HCT116 (cell line): ENCODE measurements around the gene KLHDC8B. TPM values are rescaled to one million over a fixed set of nuclear protein-coding genes. Genes with fewer than 3 reads are reported as not detected.

Source experiments
- ATAC-seq: fragments of 200-7000 bp; cut with Tn5 transposase; 2 replicates; pipeline ENCODE4 v1.9.1; 2020; ENCODE audit warnings: mild to moderate bottlenecking, moderate library complexity
- Bru-seq: library from RNA; stranded (reverse); fragments of 400-500 nt; gene quantifications from one replicate; lab custom pipeline; 2021; lab: Mats Ljungman, UMichigan
- BruChase-seq, 2 experiments: library from RNA; stranded (reverse); fragments of 400-500 nt; gene quantifications; one replicate each; lab custom pipeline; 2021; lab: Mats Ljungman, UMichigan
- BruUV-seq: library from RNA; stranded (reverse); fragments of 400-500 nt; replicated peaks from 2 replicates; lab custom pipeline; 2021; lab: Mats Ljungman, UMichigan
- CTCF ChIA-PET: fragments of 300-600 bp; sonication (Branson Sonifier 250); formaldehyde crosslinking; loops from one replicate; lab custom pipeline; 2021; ENCODE audit warnings: antibody characterized with exemption; lab: Charles Lee
- POLR2A ChIA-PET: fragments of 300-600, 350-600 bp; sonication (Branson Sonifier 250); formaldehyde crosslinking; loops from one replicate; lab custom pipeline; 2021; ENCODE audit warnings: antibody characterized with exemption; lab: Charles Lee
- RAD21 ChIA-PET, 2 experiments: fragments of 300-600 bp; sonication (Branson Sonifier 250); formaldehyde crosslinking; loops; one replicate each; lab custom pipeline; 2023; ENCODE audit warnings: low total read pairs in 2 of 2; ENCODE audit not compliant: uncharacterized antibody in 2 of 2, unreplicated experiment in 2 of 2, low non-redundant PET in 1 of 2; lab: Charles Lee
- DNase-seq: peaks from one replicate; pipeline ENCODE4 v3.0.0-alpha.2; 2010; ENCODE audit warnings: low read depth, low spot score
- H2AFZ ChIP-seq: fragments of 200-600 bp; shearing (Covaris generic), sonication (generic); 2 replicates; pipeline ENCODE4 v1.6.1; 2017; ENCODE audit warnings: low read depth, mixed run types, mixed read lengths, antibody characterized with exemption, low read length; ENCODE audit not compliant: poor library complexity, severe bottlenecking
- H3K27ac ChIP-seq: 2 replicates; pipeline ENCODE4 v1.5.1; 2012; ENCODE audit warnings: low read depth, low read length
- H3K27me3 ChIP-seq: fragments of 200-600 bp; sonication (generic); 2 replicates; pipeline ENCODE4 v1.6.1; 2016; ENCODE audit warnings: mixed run types, low read length, mixed read lengths; ENCODE audit not compliant: insufficient read depth
- H3K36me3 ChIP-seq, 2 experiments: fragments of 200-500 bp in 1 of 2; fragments of 200-600 bp in 1 of 2; sonication (Bioruptor generic) in 1 of 2; sonication (generic) in 1 of 2; 2 replicates each; pipeline versions ENCODE4 v1.5.1 to v1.6.1; 2014 to 2016; ENCODE audit warnings: low read length in 2 of 2, inconsistent platforms in 1 of 2, mixed read lengths in 1 of 2, mixed run types in 1 of 2; ENCODE audit not compliant: insufficient read depth in 2 of 2, control insufficient read depth in 1 of 2
- H3K4me1 ChIP-seq, 2 experiments: fragments of 200-600 bp in 1 of 2; sonication (generic) in 1 of 2; 2 replicates each; pipeline versions ENCODE4 v1.5.1 to v1.6.1; 2012 to 2017; ENCODE audit warnings: low read length in 2 of 2, inconsistent platforms in 1 of 2, mild to moderate bottlenecking in 1 of 2, mixed read lengths in 1 of 2, mixed run types in 1 of 2, moderate library complexity in 1 of 2; ENCODE audit not compliant: insufficient read depth in 2 of 2, control insufficient read depth in 1 of 2
- H3K4me2 ChIP-seq: fragments of 200-600 bp; sonication (generic); 2 replicates; pipeline ENCODE4 v1.6.1; 2017; ENCODE audit warnings: mixed run types, low read length, mixed read lengths
- H3K4me3 ChIP-seq, 2 experiments: fragments of 200-600 bp in 1 of 2; sonication (generic) in 1 of 2; replicated peaks in 1 of 2; 2 replicates each; pipeline ENCODE4 v1.5.1; 2011 to 2016; ENCODE audit warnings: low read length in 2 of 2, control low read depth in 1 of 2, low read depth in 1 of 2, mild to moderate bottlenecking in 1 of 2, mixed read lengths in 1 of 2, mixed run types in 1 of 2
- H3K79me2 ChIP-seq: fragments of 200-600 bp; sonication (generic); 2 replicates; pipeline ENCODE4 v1.6.1; 2017; ENCODE audit warnings: mild to moderate bottlenecking, mixed run types, low read length, moderate library complexity, mixed read lengths; ENCODE audit not compliant: insufficient read depth
- H3K9ac ChIP-seq: fragments of 200-600 bp; sonication (generic); 2 replicates; pipeline ENCODE4 v1.6.1; 2016; ENCODE audit warnings: low read length, mixed read lengths
- H3K9me2 ChIP-seq: fragments of 200-600 bp; sonication (generic), shearing (Covaris generic); 2 replicates; pipeline ENCODE4 v1.6.1; 2017; ENCODE audit warnings: mixed run types, mild to moderate bottlenecking, moderate library complexity; ENCODE audit not compliant: insufficient read depth
- H3K9me3 ChIP-seq, 2 experiments: fragments of 200-500 bp in 1 of 2; fragments of 200-600 bp in 1 of 2; sonication (Bioruptor generic) in 1 of 2; sonication (generic) in 1 of 2; 2 replicates each; pipeline ENCODE4 v1.6.1; 2014 to 2017; ENCODE audit warnings: low read length in 2 of 2, mixed read lengths in 2 of 2, inconsistent platforms in 1 of 2, low read depth in 1 of 2, mild to moderate bottlenecking in 1 of 2, mixed run types in 1 of 2, moderate library complexity in 1 of 2; ENCODE audit not compliant: control insufficient read depth in 1 of 2, insufficient read depth in 1 of 2
- H4K20me1 ChIP-seq: fragments of 200-600 bp; sonication (generic), shearing (Covaris generic); 2 replicates; pipeline ENCODE4 v1.6.1; 2017; ENCODE audit warnings: mixed run types, mild to moderate bottlenecking, moderate library complexity; ENCODE audit not compliant: insufficient read depth
- CBX3 ChIP-seq: IDR thresholded peaks from 2 replicates; pipeline ENCODE4 v1.6.1; 2012; ENCODE audit warnings: low read depth
- EGR1 ChIP-seq: IDR thresholded peaks from 2 replicates; pipeline ENCODE4 v1.6.1; 2012; ENCODE audit warnings: low read depth
- EZH2phosphoT487 ChIP-seq: fragments of 200-600 bp; IDR thresholded peaks from 2 replicates; pipeline ENCODE4 v1.6.1; 2018; ENCODE audit warnings: antibody characterized with exemption, borderline replicate concordance
- POLR2A ChIP-seq: IDR thresholded peaks from 2 replicates; pipeline ENCODE4 v1.7.0; 2011; ENCODE audit warnings: borderline replicate concordance; ENCODE audit not compliant: insufficient read depth, insufficient read length; ENCODE audit errors: extremely low read depth
- POLR2AphosphoS5 ChIP-seq: IDR thresholded peaks from 2 replicates; pipeline ENCODE4 v1.6.1; 2011; ENCODE audit warnings: mild to moderate bottlenecking, low read depth, low read length, moderate library complexity
- RAD21 ChIP-seq: IDR thresholded peaks from 2 replicates; pipeline ENCODE4 v1.6.1; 2012; ENCODE audit warnings: low read depth, mild to moderate bottlenecking
- REST ChIP-seq: IDR thresholded peaks from 2 replicates; pipeline ENCODE4 v1.6.1; 2012; ENCODE audit warnings: low read depth
- SIN3A ChIP-seq: IDR thresholded peaks from 2 replicates; pipeline ENCODE4 v1.6.1; 2012; ENCODE audit warnings: low read depth
- TCF7L2 ChIP-seq: IDR thresholded peaks from 2 replicates; pipeline ENCODE4 v1.7.0; 2011; ENCODE audit warnings: borderline replicate concordance, inconsistent platforms; ENCODE audit not compliant: insufficient read depth, insufficient read length; ENCODE audit errors: extremely low read depth
- ZFX ChIP-seq: fragments of 450-650 bp; IDR thresholded peaks from 2 replicates; pipeline ENCODE4 v1.6.1; 2017
- intact Hi-C: fragments of 100-400 bp; cut with micrococcal nuclease; formaldehyde crosslinking; loops from 2 replicates; pipeline ENCODE4 v1.10.0; 2022
- long read RNA-seq: library from polyadenylated mRNA; unstranded; transcript quantifications from one replicate; pipeline ENCODE4 v2.0.0, GENCODE V29; 2021; ENCODE audit not compliant: unreplicated experiment
- polyA plus RNA-seq: library from polyadenylated mRNA; unstranded; fragments of >200 nt; gene quantifications from 2 replicates; pipeline ENCODE4 v1.2.1, GENCODE V29; 2012; ENCODE audit warnings: missing spikeins
- total RNA-seq: library from RNA; stranded (reverse); gene quantifications from one replicate; pipeline ENCODE4 v1.2.1, GENCODE V29; 2021; ENCODE audit not compliant: unreplicated experiment
- TF ChIP-seq, protein P1 (sequence below), 3 experiments: fragments of 200-600 bp in 1 of 3; sonication (generic) in 1 of 3; IDR thresholded peaks in 2 of 3; conservative IDR thresholded peaks in 1 of 3; 2 replicates each; pipeline ENCODE4 v1.5.1; 2012 to 2017; ENCODE audit warnings: low read depth in 2 of 3, low read length in 2 of 3, antibody characterized with exemption in 1 of 3, borderline replicate concordance in 1 of 3, control low read depth in 1 of 3, mild to moderate bottlenecking in 1 of 3, mixed read lengths in 1 of 3, mixed run types in 1 of 3, moderate library complexity in 1 of 3; ENCODE audit not compliant: insufficient read depth in 1 of 3

KLHDC8B gene
- total RNA-seq (10.4 TPM), Bru-seq, nascent RNA (percentile 52 among the genes with signal in this experiment), BruChase-seq, experiment 1, labeled RNA remaining after a 6-hour chase (percentile 60 among the genes with signal in this experiment), BruChase-seq, experiment 2, labeled RNA remaining after a 2-hour chase (percentile 67 among the genes with signal in this experiment)
- polyA plus RNA-seq, result 10.8 and 11.6 TPM in 2 replicates
- long read RNA-seq, partial matches to known transcripts, result 7 of 15 reads
- long read RNA-seq, other reads (novel, unspliced or antisense), result 4 of 15 reads

GRCh38 chr3:49171119-49171774 is at the start of gene KLHDC8B:
KLHDC8B (plus strand) TSS chr3:49171598; CDS start chr3:49172770, 1,172 bp downstream.
- Histone ChIP-seq H3K79me2 (no peaks in the 10 kb centered on the region; the same call in 1 of the 2 replicates), H3K9me2 (no peaks in the 10 kb centered on the region), H2AFZ (no peak within 1 kb of the TSS), H4K20me1 (no peaks in the 10 kb centered on the region), H3K4me1 (peaks cover 18 to 45% of the 10 kb centered on the region in 2 experiments), H3K4me2 (peak within 1 kb of the TSS; percentile 99), H3K9me3 (no peaks in the 10 kb centered on the region), H3K27me3 (no peaks in the 10 kb centered on the region), H3K4me3 (peak within 1 kb of the TSS; percentile 57 to 74), H3K9ac (peak within 1 kb of the TSS; percentile 70), H3K27ac (peak within 1 kb of the TSS; percentile 58), H3K36me3 (no peaks in the 10 kb centered on the region)
- ChIA-PET CTCF (interaction anchor here (0.6 to 2.1 kb wide), 11 partner anchors 9 to 278 kb away, joined by 3 to 18 read pairs (median 5); partner anchors contain the start of genes QRICH1 and USP4), POLR2A (interaction anchor here (0.9 to 1.3 kb wide), 4 partner anchors 11 to 164 kb away, joined by 3 to 5 read pairs (median 4); partner anchors contain the start of genes LAMB2, QRICH1 and WDR6), RAD21 (interaction anchor here (1.0 to 1.2 kb wide), 2 partner anchors 42 to 90 kb away, joined by 3 to 4 read pairs; no protein-coding TSS in a partner anchor)
- DNase-seq (peak; percentile 54), ATAC-seq (peak; percentile 90)
- TF ChIP-seq POLR2AphosphoS5 (peak; percentile 43; the same call in 1 of the 2 replicates), CBX3 (no peak), TCF7L2 (no peak), RAD21 (no peak), POLR2A (peak; percentile 36), REST (no peak), EZH2phosphoT487 (no peak), SIN3A (no peak), ZFX (peak; percentile 47), EGR1 (no peak)
- TF ChIP-seq, protein P1, sequence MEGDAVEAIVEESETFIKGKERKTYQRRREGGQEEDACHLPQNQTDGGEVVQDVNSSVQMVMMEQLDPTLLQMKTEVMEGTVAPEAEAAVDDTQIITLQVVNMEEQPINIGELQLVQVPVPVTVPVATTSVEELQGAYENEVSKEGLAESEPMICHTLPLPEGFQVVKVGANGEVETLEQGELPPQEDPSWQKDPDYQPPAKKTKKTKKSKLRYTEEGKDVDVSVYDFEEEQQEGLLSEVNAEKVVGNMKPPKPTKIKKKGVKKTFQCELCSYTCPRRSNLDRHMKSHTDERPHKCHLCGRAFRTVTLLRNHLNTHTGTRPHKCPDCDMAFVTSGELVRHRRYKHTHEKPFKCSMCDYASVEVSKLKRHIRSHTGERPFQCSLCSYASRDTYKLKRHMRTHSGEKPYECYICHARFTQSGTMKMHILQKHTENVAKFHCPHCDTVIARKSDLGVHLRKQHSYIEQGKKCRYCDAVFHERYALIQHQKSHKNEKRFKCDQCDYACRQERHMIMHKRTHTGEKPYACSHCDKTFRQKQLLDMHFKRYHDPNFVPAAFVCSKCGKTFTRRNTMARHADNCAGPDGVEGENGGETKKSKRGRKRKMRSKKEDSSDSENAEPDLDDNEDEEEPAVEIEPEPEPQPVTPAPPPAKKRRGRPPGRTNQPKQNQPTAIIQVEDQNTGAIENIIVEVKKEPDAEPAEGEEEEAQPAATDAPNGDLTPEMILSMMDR (IDR thresholded peaks at IDR 0.05 in 2 of 3, conservative IDR thresholded peaks at IDR 0.05 in 1 of 3; ENCODE audit: borderline replicate concordance in 1 of 3, insufficient read depth in 1 of 3, low read depth in 2 of 3, low read length in 2 of 3), result peak in 2 of 3 experiments; percentile 91 to 97; a peak in 4 of 6 replicates
- no TSS peak for BruUV-seq
- intact Hi-C loops, result loop anchor here (1.0 to 5.0 kb wide), 3 partner anchors 91 to 278 kb away; partner anchors contain the start of gene GPX1
